CD14-positive monocyte (primary cell): ENCODE results near the gene PPP3R1. TPM values are rescaled to one million over a fixed set of nuclear protein-coding genes. Genes with fewer than 3 reads are reported as not detected.

ENCODE experiments used
- DNase-seq, 3 donors: peaks; one replicate each; pipeline ENCODE4 v3.0.0-alpha.2; 2011 to 2022
- H2AFZ ChIP-seq: 2 replicates; pipeline ENCODE4 v1.6.0; 2012; ENCODE audit warnings: mild to moderate bottlenecking, low read depth, low read length, inconsistent platforms; ENCODE audit not compliant: insufficient read depth, poor library complexity, severe bottlenecking
- H3K27ac ChIP-seq, 2 donors: 1 replicate in 1 of 2; 2 replicates in 1 of 2; pipeline ENCODE4 v1.5.1; 2012 to 2013; ENCODE audit warnings: low read length in 2 of 2, control low read depth in 1 of 2, inconsistent platforms in 1 of 2, low read depth in 1 of 2, mild to moderate bottlenecking in 1 of 2
- H3K27me3 ChIP-seq, 2 donors: one replicate each; pipeline versions ENCODE4 v1.6.0 to v1.6.1; 2011 to 2013; ENCODE audit warnings: low read length in 2 of 2; ENCODE audit not compliant: control insufficient read depth in 2 of 2, insufficient read depth in 2 of 2
- H3K36me3 ChIP-seq, 2 donors: replicated peaks in 1 of 2; 1 replicate in 1 of 2; 2 replicates in 1 of 2; pipeline versions ENCODE4 v1.5.1 to v1.6.1; 2012 to 2013; ENCODE audit warnings: low read length in 2 of 2, control low read depth in 1 of 2, inconsistent platforms in 1 of 2, mild to moderate bottlenecking in 1 of 2; ENCODE audit not compliant: insufficient read depth in 2 of 2, control insufficient read depth in 1 of 2
- H3K4me1 ChIP-seq, 2 donors: 1 replicate in 1 of 2; 2 replicates in 1 of 2; pipeline versions ENCODE4 v1.5.1 to v1.6.1; 2012 to 2013; ENCODE audit warnings: low read length in 2 of 2, control low read depth in 1 of 2, inconsistent platforms in 1 of 2, mild to moderate bottlenecking in 1 of 2, moderate library complexity in 1 of 2; ENCODE audit not compliant: insufficient read depth in 2 of 2, control insufficient read depth in 1 of 2
- H3K4me2 ChIP-seq: replicated peaks from 2 replicates; pipeline ENCODE3; 2012; ENCODE audit warnings: low read length, moderate library complexity, mild to moderate bottlenecking; ENCODE audit not compliant: poor library complexity, severe bottlenecking; ENCODE audit errors: extremely low read depth
- H3K4me3 ChIP-seq, 3 experiments: fragments of 200-600 bp in 1 of 3; sonication (generic) in 1 of 3; replicated peaks in 1 of 3; 1 replicate in 2 of 3; 2 replicates in 1 of 3; pipeline ENCODE4 v1.5.1; 2011 to 2013; ENCODE audit warnings: low read length in 3 of 3, mild to moderate bottlenecking in 3 of 3, control low read depth in 2 of 3, low read depth in 2 of 3, inconsistent platforms in 1 of 3, moderate library complexity in 1 of 3
- H3K79me2 ChIP-seq: 2 replicates; pipeline ENCODE4 v1.6.0; 2012; ENCODE audit warnings: mild to moderate bottlenecking, control low read depth, inconsistent platforms, low read length, moderate library complexity; ENCODE audit not compliant: insufficient read depth
- H3K9ac ChIP-seq: 2 replicates; pipeline ENCODE4 v1.6.0; 2017; ENCODE audit warnings: low read length, mild to moderate bottlenecking; ENCODE audit not compliant: insufficient read depth, poor library complexity, severe bottlenecking
- H3K9me3 ChIP-seq, 2 donors: replicated peaks in 1 of 2; 1 replicate in 1 of 2; 2 replicates in 1 of 2; pipeline versions ENCODE4 v1.5.1 to v1.6.1; 2012 to 2013; ENCODE audit warnings: low read length in 2 of 2, control low read depth in 1 of 2; ENCODE audit not compliant: control insufficient read depth in 1 of 2, insufficient read depth in 1 of 2
- H4K20me1 ChIP-seq: 2 replicates; pipeline ENCODE4 v1.6.0; 2012; ENCODE audit warnings: mild to moderate bottlenecking, low read length, control low read depth, moderate library complexity; ENCODE audit not compliant: insufficient read depth
- H3K27ac Mint-ChIP-seq, 7 donors: one replicate each; pipeline ENCODE4 v1.8.0; 2020; ENCODE audit warnings: mild to moderate bottlenecking in 7 of 7, mixed read lengths in 7 of 7, moderate library complexity in 6 of 7, inconsistent platforms in 2 of 7
- H3K27me3 Mint-ChIP-seq, 3 donors: one replicate each; pipeline ENCODE4 v1.8.0; 2021 to 2022; ENCODE audit warnings: low read depth in 3 of 3, mild to moderate bottlenecking in 3 of 3, mixed read lengths in 3 of 3, moderate library complexity in 3 of 3, inconsistent platforms in 1 of 3
- H3K36me3 Mint-ChIP-seq, 2 donors: one replicate each; pipeline ENCODE4 v1.8.0; 2020; ENCODE audit warnings: mixed read lengths in 2 of 2, inconsistent platforms in 1 of 2, mild to moderate bottlenecking in 1 of 2
- H3K4me1 Mint-ChIP-seq: one replicate; pipeline ENCODE4 v1.8.0; 2020; ENCODE audit warnings: mild to moderate bottlenecking, mixed read lengths
- H3K4me3 Mint-ChIP-seq, 2 donors: one replicate each; pipeline ENCODE4 v1.8.0; 2020; ENCODE audit warnings: mild to moderate bottlenecking in 2 of 2, mixed read lengths in 2 of 2, moderate library complexity in 1 of 2
- H3K9me3 Mint-ChIP-seq, 7 donors: one replicate each; pipeline ENCODE4 v1.8.0; 2020 to 2022; ENCODE audit warnings: mixed read lengths in 7 of 7, mild to moderate bottlenecking in 6 of 7, moderate library complexity in 6 of 7, inconsistent platforms in 2 of 7
- WGBS: methylation state at CpG from one replicate; pipeline ENCODE4 v1.1.5; 2013; ENCODE audit warnings: missing lambda C conversion rate; ENCODE audit not compliant: insufficient coverage; 5-methylcytosine and 5-hydroxymethylcytosine counted together
- intact Hi-C, 2 donors: fragments of 100-400 bp; cut with micrococcal nuclease; formaldehyde crosslinking; loops; one replicate each; pipeline versions ENCODE4 v1.15.0 to v1.15.1; 2023
- polyA plus RNA-seq, 3 donors: library from polyadenylated mRNA; depleted of rRNA in 1 of 3; unstranded in 2 of 3; stranded (reverse) in 1 of 3; fragments of 300-500 nt in 2 of 3; fragments of >200 nt in 1 of 3; fragmentation: Illumina TruSeq in 2 of 3; gene quantifications; 1 replicate in 2 of 3; 2 replicates in 1 of 3; pipeline ENCODE4 v1.2.3, GENCODE V29; 2012 to 2021
- TF ChIP-seq, protein P1 (sequence below): fragments of 200-600 bp; IDR thresholded peaks from one replicate; pipeline ENCODE4 v1.8.0; 2022; ENCODE audit warnings: antibody characterized with exemption, mild to moderate bottlenecking

The PPP3R1 gene
- polyA plus RNA-seq, 3 donors, result 8.7 to 32.6 (median 10.7) TPM

DNA sequence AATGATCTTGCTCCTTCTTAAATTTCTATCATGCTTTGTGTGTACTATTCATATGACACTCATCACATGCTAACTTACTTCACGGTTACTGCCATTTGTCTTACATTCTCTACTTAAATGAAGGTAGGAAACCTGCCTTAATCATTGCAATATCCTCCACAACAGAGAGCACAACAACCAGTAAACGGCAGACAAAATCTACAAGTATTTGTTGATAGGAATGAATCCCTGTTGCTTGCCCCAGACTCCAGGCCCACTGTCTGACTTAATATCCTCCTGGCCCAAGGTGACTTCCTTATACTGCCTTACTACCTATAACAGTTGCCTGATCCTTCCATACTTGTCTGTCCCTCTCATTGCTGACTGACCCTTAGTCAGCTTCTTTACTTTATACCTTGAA, 3.5 kb downstream of the PPP3R1 start:
- Histone ChIP-seq H3K27me3 (no peaks in the 10 kb centered on the region), H3K36me3 (peaks cover 0 to 6% of the 10 kb centered on the region in 2 donors), H3K4me3 (peak overlapping the region in 1 of 3 experiments; percentile 98), H3K79me2 (peaks cover 93% of the 10 kb centered on the region), H3K9ac (no peak overlapping the region), H3K27ac (peak overlapping the region in 1 of 2 donors; percentile 98), H3K4me2 (peak overlapping the region; percentile 93), H3K9me3 (no peaks in the 10 kb centered on the region), H3K4me1 (peaks cover 49 to 59% of the 10 kb centered on the region in 2 donors), H4K20me1 (peaks cover 73% of the 10 kb centered on the region), H2AFZ (no peak overlapping the region)
- intact Hi-C loops, result no loop called here
- no CpG with 5 or more reads among the region's 2 CpGs for WGBS
- Mint-ChIP-seq H3K36me3 (no peaks in the 10 kb centered on the region), H3K4me1 (peaks cover 15% of the 10 kb centered on the region), H3K4me3 (peak overlapping the region in 1 of 2 donors; percentile 28), H3K27ac (peak overlapping the region in 1 of 7 donors; percentile 46), H3K27me3 (no peaks in the 10 kb centered on the region), H3K9me3 (peaks cover 0 to 3% (median 0%) of the 10 kb centered on the region in 7 donors)
- peak in 1 of 3 donors; percentile 27 for DNase-seq
- TF ChIP-seq, protein P1, sequence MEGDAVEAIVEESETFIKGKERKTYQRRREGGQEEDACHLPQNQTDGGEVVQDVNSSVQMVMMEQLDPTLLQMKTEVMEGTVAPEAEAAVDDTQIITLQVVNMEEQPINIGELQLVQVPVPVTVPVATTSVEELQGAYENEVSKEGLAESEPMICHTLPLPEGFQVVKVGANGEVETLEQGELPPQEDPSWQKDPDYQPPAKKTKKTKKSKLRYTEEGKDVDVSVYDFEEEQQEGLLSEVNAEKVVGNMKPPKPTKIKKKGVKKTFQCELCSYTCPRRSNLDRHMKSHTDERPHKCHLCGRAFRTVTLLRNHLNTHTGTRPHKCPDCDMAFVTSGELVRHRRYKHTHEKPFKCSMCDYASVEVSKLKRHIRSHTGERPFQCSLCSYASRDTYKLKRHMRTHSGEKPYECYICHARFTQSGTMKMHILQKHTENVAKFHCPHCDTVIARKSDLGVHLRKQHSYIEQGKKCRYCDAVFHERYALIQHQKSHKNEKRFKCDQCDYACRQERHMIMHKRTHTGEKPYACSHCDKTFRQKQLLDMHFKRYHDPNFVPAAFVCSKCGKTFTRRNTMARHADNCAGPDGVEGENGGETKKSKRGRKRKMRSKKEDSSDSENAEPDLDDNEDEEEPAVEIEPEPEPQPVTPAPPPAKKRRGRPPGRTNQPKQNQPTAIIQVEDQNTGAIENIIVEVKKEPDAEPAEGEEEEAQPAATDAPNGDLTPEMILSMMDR, result no peak

DNA sequence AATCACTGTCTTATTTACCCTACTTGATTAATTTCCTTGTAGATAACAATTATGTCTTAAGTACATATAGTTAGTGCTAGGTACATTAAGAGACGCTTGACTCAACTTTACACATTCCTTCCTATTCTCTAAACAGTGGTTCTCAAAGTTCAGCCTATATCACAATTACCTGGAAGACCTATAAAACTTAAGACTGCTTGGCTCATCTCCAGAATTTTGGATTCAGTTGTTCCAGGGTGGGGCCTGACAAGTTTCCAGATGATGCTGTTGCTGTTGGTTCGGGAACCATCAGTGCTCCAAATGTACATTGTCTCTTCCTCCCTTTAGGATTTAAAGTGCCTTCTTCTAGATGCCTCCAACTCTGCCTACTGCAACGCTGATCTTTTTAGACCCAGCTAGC, 4.0 kb downstream of the PPP3R1 start:
- no peaks in the 10 kb centered on the region for H3K36me3 Mint-ChIP-seq
- peaks cover 49 to 58% of the 10 kb centered on the region in 2 donors for H3K4me1 ChIP-seq
- no peak overlapping the region for H3K9ac ChIP-seq
- H3K4me3 Mint-ChIP-seq, result no peak overlapping the region
- TF ChIP-seq, protein P1, result no peak
- peaks cover 0 to 3% (median 0%) of the 10 kb centered on the region in 7 donors for H3K9me3 Mint-ChIP-seq
- intact Hi-C loops, result no loop called here
- H3K27me3 Mint-ChIP-seq, result no peaks in the 10 kb centered on the region
- H4K20me1 ChIP-seq, result peaks cover 77% of the 10 kb centered on the region
- H3K36me3 ChIP-seq, result peaks cover 0 to 6% of the 10 kb centered on the region in 2 donors
- no peaks in the 10 kb centered on the region for H3K9me3 ChIP-seq
- H3K4me3 ChIP-seq, result peak overlapping the region in 1 of 3 experiments; percentile 98
- peak overlapping the region; percentile 16 for H3K4me2 ChIP-seq
- no peak for DNase-seq
- H3K79me2 ChIP-seq, result peaks cover 94% of the 10 kb centered on the region
- H3K27ac ChIP-seq, result peak overlapping the region in 1 of 2 donors; percentile 98
- H3K27ac Mint-ChIP-seq, result no peak overlapping the region
- no peaks in the 10 kb centered on the region for H3K27me3 ChIP-seq
- peaks cover 11% of the 10 kb centered on the region for H3K4me1 Mint-ChIP-seq
- H2AFZ ChIP-seq, result no peak overlapping the region
- 74% methylated on average over 2 of the region's 3 CpGs for WGBS
